GM19240 (cell line): ENCODE data around the gene LCOR.
"Not testable (repeated sequence)": the region's sequence is repeated elsewhere in the genome, so short reads cannot be mapped to it uniquely, and the experiment has no call there.

Source experiments
- DNase-seq: peaks from one replicate; pipeline ENCODE4 v3.0.0; 2011; ENCODE audit warnings: low spot score; ENCODE audit not compliant: insufficient read length

The LCOR gene

DNA sequence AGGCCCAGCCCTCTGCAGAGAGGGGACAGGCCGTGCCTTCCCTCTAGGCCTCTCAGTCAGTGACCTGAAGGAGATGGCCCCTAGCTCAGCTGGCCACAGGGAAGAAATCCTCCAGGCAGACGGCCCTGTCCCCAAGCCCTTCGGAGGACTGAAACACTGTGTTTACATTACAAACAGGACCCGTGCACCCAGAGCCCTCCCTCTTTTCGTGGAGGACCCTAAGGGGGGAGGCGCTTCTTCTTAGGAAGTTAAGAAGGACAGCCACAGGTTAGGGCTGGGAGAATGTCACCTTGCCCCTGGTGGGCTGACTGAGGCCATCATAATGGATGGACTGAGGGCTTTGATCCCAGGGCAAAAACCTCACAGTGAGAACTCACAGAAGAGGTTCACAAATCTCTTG, 198.8 kb downstream of the LCOR start:
- no peak for DNase-seq

GRCh38 chr10:97031459-97031858, 199.4 kb downstream of the LCOR start:
- no peak for DNase-seq

DNA sequence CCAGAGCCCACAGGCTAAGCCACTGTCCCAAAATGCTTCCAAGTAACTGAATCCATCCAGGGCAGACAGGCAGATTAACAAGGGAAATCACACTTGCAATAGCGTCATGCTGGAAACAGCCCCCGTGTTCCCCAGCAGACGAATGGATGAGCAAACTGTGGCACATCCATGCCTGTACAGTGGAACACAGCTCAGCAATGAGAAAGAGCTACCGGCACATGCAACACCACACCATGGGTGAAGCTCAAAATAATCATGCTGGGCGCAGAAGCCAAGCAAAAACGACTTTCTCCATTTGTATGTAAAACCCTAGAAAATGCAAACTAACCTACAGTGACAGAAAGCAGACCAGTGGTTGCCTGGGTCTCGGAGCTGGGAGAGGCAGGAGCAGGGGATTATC, 200.5 kb downstream of the LCOR start:
- no peak for DNase-seq

DNA sequence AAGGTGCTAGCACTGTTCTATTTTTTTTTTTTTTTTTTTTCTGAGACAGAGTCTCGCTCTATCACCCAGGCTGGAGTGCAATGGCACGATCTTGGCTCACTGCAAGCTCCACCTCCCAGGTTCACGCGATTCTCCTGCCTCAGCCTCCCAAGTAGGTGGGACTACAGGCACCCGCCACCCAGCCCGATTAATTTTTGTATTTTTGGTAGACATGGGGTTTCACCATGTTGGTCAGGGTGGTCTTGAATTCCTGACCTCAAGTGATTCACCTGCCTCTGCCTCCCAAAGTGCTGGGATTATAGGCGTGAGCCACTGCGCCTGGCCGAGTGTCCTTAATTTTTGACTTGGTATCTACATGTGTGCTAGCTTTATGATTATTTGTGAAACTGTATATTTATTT, 201.7 kb downstream of the LCOR start:
- not testable (repeated sequence) for DNase-seq

- no peak for DNase-seq
These were observed 202.2 kb downstream of the LCOR start for GRCh38 chr10:97034301-97034700.

GRCh38 chr10:97034958-97035769, 203.1 kb downstream of the LCOR start:
- no peak for DNase-seq

DNA sequence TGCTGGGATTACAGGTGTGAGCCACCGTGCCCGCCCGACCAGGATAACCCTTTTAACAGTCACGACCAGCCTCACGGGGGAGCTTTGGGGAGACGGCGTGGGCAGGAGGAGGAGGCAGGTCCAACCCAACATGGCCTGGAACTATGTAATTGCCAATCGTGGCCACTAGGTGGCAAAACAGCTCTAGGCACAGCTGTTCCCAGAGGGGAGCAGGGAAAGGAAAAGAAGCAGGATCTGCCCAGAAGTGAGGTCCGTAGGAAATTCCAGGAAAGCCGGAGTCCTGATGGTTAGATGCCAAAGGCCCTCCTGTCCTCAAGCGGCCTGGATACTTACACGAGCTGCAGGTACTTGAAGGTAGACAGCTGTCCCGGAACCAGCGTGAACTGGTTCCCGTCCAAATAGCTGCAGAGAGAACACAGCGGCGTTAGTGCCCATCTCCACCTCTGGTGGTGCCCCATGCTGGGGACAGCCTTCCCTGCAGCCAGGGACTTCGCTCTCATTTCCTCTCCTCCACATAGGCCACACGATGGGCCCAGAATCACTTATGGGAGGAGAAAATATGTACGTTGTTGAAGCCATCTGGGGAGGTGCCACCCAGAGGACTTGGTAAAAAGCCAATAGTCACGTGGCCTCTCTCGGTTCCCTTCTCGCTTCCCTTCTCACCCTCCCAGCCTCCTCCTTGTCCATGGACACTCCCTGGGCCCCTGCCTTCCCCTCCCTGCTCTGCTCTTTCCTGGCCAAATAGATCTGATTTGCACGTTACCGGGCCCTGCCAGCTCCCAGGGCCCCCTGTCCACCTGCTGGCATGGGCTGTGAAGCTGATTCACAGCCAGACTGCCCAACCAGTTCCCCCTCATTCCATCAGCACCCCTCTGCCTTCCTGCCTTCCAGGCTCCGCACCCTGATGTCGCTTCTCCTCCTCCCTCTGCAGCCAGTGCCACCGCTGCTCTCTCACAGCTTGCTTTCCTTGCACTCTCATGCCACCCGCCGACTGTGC, 205.6 kb downstream of the LCOR start:
- peak; percentile 86 for DNase-seq

DNA sequence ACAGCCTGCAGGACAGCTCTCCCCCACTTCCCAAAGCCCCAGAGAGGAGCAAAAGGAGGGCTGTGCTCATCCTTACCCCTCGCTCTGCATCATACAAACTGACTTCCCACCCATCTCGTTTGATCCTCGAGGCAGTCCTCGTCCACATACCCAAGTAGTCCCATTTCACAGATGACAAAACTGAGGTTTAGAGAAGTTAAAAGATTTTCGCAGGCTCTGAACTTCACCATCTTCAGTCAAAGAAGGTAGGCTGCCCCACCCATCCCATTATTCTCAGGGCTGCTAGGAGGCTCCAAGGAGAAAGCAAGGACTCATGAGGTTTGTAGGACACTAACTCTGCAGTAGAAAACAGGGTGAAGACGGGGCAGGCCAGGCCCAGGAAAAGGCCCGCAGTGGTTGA, 206.6 kb downstream of the LCOR start:
- DNase-seq = no peak

DNA sequence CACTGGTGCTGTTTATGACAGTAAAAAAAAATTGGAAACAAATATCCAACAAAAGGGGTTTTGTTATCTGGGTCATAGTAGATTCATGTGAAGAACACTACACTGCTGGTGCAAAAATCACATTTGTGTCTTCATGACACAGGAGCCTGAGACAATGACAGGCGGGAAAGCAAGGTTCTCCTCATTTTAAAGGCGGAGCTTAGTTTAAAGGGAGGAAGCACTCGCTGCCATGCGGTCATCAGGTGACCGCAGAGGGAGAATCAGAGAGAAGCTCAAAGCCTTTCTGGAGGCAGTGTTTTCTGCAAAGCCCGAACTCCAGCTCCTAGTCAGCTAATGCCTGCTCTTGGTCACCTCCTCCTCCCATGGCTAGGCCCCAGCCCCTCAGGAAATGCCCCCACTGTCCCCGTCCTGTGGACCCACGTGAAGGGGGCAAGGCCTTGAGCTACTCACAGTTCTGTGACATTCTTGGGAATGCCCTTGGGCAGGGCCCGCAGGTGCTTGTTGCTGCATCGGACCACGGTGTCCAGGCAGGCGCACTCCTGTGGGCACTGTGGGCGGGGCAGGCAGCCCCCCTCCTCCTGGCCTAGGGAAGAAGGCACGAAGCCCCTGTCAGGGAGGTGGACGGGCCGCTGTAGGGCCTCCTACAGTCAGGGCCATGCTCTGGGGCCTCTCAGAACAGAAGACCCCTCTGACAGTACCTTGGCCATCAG, 207.6 kb downstream of the LCOR start:
- DNase-seq = no peak

- no peak for DNase-seq
These were observed 208.1 kb downstream of the LCOR start for GRCh38 chr10:97040248-97040584.

DNA sequence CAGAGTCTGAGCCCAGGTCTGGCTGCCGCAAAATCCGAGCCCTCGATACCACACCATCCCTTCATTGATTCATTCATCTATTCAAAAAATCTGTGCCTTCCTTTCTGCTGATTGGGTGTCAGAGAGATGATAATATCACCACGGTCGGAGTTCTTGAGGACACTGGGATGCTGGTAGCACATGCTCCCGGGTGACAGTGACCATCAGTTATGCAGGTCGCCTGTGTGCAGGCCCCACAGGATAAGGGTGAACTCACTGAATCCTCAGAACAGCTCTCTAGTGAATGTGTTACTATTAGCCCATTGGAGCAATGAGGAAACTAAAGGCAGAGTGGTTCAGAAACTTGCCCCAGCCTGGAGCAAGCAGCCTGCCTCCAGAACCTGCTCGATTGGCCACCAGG, 208.6 kb downstream of the LCOR start:
- no peak for DNase-seq

DNA sequence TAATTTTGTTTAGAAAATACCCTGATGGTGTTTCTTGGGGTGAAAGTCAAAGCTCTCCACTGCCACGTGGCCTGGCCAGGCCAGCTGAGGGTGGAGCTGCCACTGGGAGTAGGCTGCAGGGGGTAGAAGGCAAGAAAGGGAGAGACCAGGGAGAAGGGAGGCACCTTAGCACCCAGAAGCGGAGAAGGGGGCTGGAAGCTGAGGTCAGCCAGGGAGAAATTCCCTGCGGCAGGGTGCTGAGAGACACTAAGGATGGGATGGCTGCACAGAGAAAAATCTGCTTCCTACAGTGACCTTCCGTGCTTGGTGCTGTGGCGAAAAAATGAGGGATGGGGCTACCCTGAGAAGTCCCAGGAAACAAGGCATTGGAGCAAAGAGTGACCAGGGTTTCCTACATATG, 210.0 kb downstream of the LCOR start:
- DNase-seq = no peak

DNA sequence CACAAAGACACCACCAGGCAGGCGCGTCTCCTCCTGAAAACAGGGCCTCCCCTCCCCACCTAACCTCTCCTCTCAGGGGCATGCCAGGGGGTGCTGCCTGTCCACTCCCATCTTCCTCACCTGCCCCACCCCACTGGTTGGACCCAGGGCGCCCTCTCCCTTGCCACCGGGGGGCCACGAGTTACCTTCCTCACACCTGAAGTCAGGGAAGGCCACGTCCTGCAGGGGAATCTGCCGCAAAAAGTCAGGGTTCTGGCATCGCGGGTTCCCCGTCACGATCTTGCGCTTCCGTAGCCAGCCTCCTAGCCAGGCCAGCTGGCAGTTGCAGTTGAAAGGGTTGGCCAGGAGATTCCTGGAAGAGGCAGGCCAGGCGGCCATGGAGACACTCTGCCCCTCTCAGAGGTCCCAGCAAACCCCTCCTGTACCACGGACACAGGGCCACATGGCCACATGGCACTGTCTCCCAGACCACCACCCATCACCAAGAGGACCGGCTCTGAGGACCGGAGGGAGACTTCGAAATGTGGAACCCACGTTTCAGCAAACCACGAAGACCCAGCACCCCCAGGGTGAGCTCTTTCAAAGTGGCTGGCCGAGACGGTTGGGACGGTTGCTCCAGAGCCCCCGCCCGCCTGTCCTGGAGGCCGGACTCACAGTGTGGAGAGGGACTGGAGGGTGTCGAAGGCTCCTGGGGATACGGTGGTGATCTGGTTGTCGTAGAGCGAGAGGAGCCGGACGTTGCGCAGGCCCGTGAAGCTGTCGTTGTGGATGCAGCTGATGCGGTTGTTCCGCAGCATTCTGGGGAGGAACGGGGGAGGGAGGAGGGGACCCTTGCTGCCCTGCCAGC, 210.8 kb downstream of the LCOR start:
- DNase-seq = no peak

DNA sequence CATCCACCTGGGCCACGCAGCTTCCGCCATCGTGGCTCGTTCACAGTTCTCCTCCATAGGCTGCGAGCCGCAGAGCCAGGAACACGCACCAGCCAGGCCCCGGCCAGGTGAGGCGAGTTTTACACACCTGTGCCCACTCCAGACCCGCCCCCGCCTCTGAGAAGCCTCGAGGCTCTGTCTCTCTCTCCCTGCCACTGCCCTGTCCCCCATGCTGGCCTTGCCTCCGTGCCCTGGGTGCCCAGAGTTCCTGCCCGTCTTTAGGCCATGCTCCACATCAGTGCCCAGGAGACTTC, 211.4 kb downstream of the LCOR start:
- DNase-seq = no peak
